Ishikawa (cell line): ENCODE results near the gene C5orf63.
A peak's percentile ranks its signal among the peaks of the same experiment; 100 is the strongest.

Experiments used
- CEBPB ChIP-seq: IDR thresholded peaks from 2 replicates; pipeline ENCODE4 v1.6.1; 2012
- CREB1 ChIP-seq: IDR thresholded peaks from 2 replicates; pipeline ENCODE4 v1.6.1; 2012; ENCODE audit warnings: low read depth
- EGR1 ChIP-seq: IDR thresholded peaks from 2 replicates; pipeline ENCODE4 v1.6.1; 2012
- EP300 ChIP-seq: IDR thresholded peaks from 2 replicates; pipeline ENCODE4 v1.6.1; 2012; ENCODE audit warnings: borderline replicate concordance
- FOXM1 ChIP-seq: IDR thresholded peaks from 2 replicates; pipeline ENCODE4 v1.6.1; 2012; ENCODE audit warnings: low read depth, borderline replicate concordance
- MAX ChIP-seq: IDR thresholded peaks from 2 replicates; pipeline ENCODE4 v1.6.1; 2012
- NFIC ChIP-seq: IDR thresholded peaks from 2 replicates; pipeline ENCODE4 v1.6.1; 2012
- RAD21 ChIP-seq: IDR thresholded peaks from 2 replicates; pipeline ENCODE4 v1.6.1; 2012; ENCODE audit warnings: low read depth
- REST ChIP-seq: IDR thresholded peaks from 2 replicates; pipeline ENCODE4 v1.6.1; 2012; ENCODE audit warnings: low read depth, mild to moderate bottlenecking
- TAF1 ChIP-seq: IDR thresholded peaks from 2 replicates; pipeline ENCODE4 v1.6.1; 2012; ENCODE audit warnings: low read depth, mild to moderate bottlenecking
- TCF12 ChIP-seq: IDR thresholded peaks from 2 replicates; pipeline ENCODE4 v1.6.1; 2012; ENCODE audit warnings: low read depth
- TEAD4 ChIP-seq: IDR thresholded peaks from 2 replicates; pipeline ENCODE4 v1.6.1; 2012
- USF1 ChIP-seq: IDR thresholded peaks from 2 replicates; pipeline ENCODE4 v1.6.1; 2012
- YY1 ChIP-seq: IDR thresholded peaks from 2 replicates; pipeline ENCODE4 v1.6.1; 2012; ENCODE audit warnings: low read depth
- ZBTB7A ChIP-seq: IDR thresholded peaks from 2 replicates; pipeline ENCODE4 v1.6.1; 2012; ENCODE audit warnings: low read depth

The C5orf63 gene

GRCh38 chr5:127076315-127077129 lies 3.2 kb upstream of the C5orf63 start:
- TF ChIP-seq CEBPB (no peak), RAD21 (no peak), EP300 (no peak)

- no peak for TF ChIP-seq REST
- TF ChIP-seq MAX, result no peak
- no peak for TF ChIP-seq ZBTB7A
- TF ChIP-seq EGR1, result no peak
- TF ChIP-seq TEAD4, result no peak
- TF ChIP-seq NFIC, result no peak
- TF ChIP-seq USF1, result no peak
Measured at GRCh38 chr5:127074466-127074865, 1.2 kb upstream of the C5orf63 start.

- TF ChIP-seq EGR1, result no peak
- TF ChIP-seq CREB1, result no peak
- TF ChIP-seq YY1, result no peak
Measured at GRCh38 chr5:127070243-127070642, 3.1 kb downstream of the C5orf63 start.

- TF ChIP-seq YY1, result no peak
- TF ChIP-seq TEAD4, result peak; percentile 37; the same call in 1 of the 2 replicates
- TF ChIP-seq MAX, result no peak
- TF ChIP-seq FOXM1, result no peak
- no peak for TF ChIP-seq TCF12
- TF ChIP-seq NFIC, result peak; percentile 71
- no peak for TF ChIP-seq CEBPB
- TF ChIP-seq RAD21, result no peak
- no peak for TF ChIP-seq REST
Measured at GRCh38 chr5:127068493-127069214, 4.6 kb downstream of the C5orf63 start.

GRCh38 chr5:127066721-127067120 lies 6.6 kb downstream of the C5orf63 start:
- TF ChIP-seq TAF1, result no peak
- TF ChIP-seq YY1, result no peak
- TF ChIP-seq FOXM1, result no peak
- no peak for TF ChIP-seq TCF12
- TF ChIP-seq NFIC, result no peak
- TF ChIP-seq USF1, result no peak
- no peak for TF ChIP-seq MAX
- no peak for TF ChIP-seq ZBTB7A
- no peak for TF ChIP-seq RAD21
- no peak for TF ChIP-seq TEAD4
- TF ChIP-seq CEBPB, result no peak
- no peak for TF ChIP-seq EGR1
- TF ChIP-seq REST, result no peak
- TF ChIP-seq CREB1, result no peak
- TF ChIP-seq EP300, result no peak
